GM12875 (cell line): ENCODE data around the gene GDF15.

ENCODE experiments used
- H3K4me3 ChIP-seq: one replicate; pipeline ENCODE4 v1.5.1; 2011; ENCODE audit warnings: low read depth, low read length, control low read depth
- CTCF ChIP-seq: IDR thresholded peaks from 2 replicates; pipeline ENCODE4 v1.5.1; 2011; ENCODE audit warnings: low read depth, mild to moderate bottlenecking, control low read depth, inconsistent platforms, low read length, moderate library complexity, borderline replicate concordance; ENCODE audit not compliant: insufficient read depth

The GDF15 gene

DNA sequence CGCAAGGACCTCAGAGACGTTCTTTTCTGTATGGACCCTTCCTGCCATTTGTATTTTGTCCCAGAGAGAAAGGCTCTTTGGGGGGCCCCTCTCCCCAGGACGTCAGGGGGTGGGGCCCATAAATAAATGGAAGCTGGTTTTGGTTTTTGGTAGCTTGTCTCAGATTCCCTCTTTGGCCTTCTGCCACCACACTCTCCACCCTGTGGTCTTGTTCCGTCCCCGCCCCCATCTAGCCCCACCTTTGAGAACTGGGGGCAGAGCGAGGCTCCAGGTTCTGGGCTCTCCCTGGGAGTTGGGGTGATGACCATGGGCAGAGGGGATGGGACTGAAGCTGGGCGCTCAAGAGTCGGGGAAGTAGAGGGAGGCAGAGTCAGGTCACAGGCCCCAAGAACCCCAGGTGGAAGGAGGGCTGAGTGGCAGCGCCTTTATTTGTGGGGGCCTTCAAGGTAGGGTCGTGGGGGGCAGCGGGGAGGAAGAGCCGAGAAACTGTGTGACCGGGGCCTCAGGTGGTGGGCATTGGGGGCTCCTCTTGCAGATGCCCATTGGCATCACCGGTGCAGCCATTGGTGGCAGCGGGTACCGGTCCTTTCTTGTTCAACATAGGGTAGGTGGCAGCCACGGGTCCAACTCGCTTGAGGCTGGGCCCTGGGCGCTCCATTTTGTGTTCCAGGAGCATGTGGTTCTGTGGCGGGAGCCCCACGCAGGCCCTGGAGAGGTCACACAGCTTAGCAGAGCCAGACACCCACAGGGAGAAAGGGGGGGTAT lies 48.6 kb downstream of the GDF15 start:
- H3K4me3 ChIP-seq: peak overlapping the region; percentile 75
- no peak for TF ChIP-seq CTCF

GRCh38 chr19:18435178-18435841 lies 49.4 kb downstream of the GDF15 start:
- TF ChIP-seq CTCF: no peak
- H3K4me3 ChIP-seq: no peak overlapping the region

DNA sequence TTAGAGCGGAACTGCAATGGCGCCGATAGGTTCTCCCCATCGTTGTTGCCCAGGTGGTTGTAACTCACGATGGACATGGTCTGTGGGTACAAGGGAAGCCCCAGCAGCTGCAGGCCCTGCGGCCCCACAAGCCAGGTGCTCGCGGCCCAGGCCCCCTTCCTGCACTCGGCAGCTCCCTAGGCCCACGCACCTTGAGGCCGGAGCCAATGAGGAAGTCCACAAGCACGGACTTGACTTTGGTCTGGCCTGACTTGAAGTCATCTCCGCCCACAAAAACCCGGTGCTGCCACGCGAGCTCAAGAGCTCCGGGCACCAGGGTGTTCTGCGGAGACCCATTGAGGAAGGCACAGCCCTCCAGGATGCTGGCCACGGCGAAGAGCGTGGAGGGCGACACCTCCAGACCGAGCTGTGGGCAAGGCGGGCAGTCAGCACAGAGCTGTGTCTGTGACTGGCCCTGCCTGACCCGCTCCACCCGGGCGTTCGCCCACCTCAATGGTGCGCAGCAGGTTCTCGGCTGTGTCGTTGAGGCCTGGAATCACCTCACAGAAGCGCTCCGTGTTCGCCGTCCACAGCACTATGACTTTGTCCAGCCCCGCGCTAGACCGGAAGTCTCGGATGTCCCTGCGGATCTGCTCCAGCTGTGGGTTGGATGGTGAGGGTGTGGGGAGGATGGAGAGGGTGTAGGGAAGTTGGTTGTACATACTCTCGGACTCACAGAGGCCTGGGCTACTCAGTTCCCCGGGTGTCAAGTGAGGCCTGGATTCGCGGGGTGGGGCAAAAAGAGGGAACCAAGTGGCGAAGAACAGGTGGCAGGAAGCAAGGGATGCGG lies 50.1 kb downstream of the GDF15 start:
- TF ChIP-seq CTCF: no peak
- H3K4me3 ChIP-seq: no peak overlapping the region

DNA sequence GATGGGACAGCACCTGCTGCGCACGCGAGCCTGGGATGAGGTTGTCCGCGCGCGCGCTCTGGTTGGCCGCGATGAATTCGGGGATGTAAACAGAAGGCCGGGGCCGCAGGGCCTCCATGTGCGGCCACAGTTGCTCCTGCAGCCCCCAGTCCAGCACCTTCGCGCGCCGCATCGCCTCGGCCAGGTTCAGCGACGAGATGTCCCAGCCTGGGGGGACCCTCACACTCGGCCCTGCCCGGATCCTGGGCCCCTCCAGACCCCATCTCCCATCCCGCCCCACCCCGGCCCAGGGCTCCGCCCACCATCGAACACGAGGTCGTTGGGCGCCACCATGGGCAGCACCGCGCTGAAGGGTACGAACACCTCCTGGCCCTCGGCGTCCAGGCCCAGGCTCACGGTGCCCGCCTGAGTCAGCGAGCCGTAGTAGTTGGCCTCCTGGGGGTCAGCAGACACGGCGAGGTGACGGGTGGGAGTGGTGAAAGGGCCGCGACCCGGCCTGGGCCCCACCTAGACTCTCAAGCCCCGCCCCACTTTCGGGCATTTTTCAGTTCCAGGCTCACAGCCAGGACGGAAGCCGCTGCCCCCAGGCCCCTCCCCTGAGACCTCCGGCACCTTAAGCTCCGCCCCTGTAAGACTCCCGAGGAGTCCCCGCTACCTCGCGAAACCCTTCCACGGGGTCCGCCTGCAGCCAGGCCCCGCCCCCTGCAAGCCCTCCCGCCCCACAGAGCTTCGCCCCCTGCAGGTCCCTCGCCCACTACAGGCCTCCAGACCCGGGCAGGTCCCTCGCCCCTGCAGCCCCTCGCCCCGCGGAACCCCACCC lies 50.9 kb downstream of the GDF15 start:
- 0 out of 2 replicates have a peak, but pooled peaks have one; percentile 16 for TF ChIP-seq CTCF
- H3K4me3 ChIP-seq: peak overlapping the region; percentile 54

DNA sequence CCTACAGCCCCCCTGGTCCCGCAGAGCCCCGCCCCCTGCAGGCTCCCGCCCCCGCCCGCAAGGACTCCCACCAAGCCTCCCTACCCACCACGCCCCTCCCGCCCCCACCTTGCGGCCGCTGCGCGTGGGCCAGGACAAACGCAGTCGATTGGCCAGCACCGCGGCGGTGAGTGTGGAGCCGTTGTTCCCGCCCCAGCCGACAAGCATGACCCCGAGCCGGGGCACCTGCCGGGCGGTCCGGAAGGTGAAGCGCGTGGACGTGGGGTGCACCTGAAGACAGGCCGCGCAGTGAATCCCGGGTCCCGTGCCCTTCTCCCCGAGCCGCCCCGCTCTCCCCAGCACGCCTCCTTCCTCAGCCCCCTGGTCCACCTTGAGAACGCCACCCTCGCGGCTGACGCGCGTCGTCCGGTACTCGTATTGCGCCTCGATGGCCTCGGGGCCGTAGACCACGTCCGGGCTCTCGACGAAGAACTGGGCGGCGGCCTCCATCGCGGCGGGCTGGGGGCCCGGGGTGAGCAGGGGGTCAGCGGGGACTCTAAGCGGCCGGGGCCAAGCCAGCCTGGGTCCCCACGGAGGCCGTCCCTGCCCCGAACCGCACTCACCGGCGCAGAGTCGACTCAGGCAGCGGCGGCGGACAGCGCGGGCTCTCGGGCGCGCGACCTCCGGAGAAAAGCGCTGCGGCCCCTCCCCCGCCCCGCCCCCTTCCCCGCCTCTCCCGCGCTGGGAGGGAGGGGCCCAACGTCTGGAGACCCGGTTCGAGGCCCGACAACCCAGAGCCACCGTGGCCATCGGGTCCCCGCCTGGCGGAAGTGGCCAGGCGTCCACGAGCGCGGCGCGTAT lies 51.8 kb downstream of the GDF15 start, which contains the start of gene ISYNA1:
Gene ISYNA1, minus strand, starts transcription at position 643 of the 840 bp plus-strand sequence. Its CDS starts 154 bp downstream, at position 489.
- peak within 1 kb of the TSS; percentile 54 for H3K4me3 ChIP-seq
- no peak for TF ChIP-seq CTCF
